Measurements from ENCODE around the gene TALDO1.
"Not testable (repeated sequence)": the region's sequence is repeated elsewhere in the genome, so short reads cannot be mapped to it uniquely, and the experiment has no call there.

The TALDO1 gene

DNA sequence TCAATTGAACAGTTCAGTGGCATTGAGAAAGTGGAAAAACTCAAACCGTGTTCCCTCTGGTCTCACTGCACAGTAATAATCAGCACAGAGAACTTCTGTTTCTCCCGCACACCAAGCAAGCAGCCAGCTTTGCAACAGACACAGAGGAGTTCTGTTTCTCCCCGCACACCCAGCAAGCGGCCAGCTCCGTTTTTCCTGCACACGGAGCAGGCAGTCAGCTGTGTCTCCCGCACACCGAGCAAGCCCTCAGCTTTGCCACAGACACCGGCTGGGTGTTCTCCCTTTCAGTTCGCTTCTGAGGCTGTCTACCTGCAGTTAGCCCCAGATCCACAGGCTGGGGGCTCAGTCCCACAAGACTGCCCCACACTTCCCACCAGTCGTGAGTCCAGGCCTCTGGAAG lies 9.9 kb upstream of the TALDO1 start:
- no peak for DNase-seq (ENCODE audit: low spot score)

DNA sequence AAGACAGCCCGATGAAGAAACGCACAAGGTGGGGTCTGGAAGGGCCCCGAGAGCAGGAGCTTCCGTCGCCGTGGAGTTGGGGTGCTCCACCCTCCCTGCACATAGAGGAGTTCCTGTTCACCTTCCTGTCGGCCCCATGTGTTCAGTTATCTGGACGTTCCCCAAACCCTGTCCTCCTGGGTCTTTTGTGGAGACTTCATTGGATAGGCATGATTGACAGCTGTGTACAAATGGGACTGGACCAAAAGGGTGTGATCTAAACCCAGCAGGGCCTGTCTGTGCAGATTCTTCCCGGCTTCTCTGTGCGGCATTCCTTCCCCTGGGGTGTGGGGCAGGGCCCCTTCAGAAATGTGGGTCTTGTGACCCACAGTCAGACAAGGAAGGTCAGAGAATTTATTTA lies 9.4 kb upstream of the TALDO1 start:
- not testable (repeated sequence) for DNase-seq (ENCODE audit: low spot score)

DNA sequence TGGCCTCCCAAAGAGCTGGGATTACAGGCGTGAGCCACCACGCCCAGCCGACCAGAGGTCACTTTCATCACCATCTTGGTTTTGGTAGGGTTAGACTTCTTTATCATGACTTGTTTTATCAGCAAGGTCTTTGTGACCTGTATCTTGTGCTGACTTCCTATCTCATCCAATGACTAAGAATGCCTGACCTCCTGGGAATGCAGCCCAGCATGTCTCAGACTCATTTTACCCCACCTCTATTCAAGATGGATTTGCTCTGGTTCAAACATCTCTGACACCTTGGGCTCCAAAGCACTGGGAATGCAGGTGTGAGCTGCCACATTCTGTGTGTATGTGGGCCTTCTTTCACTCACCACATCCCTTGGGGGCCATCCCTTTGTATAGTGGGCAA lies 5.1 kb upstream of the TALDO1 start:
- DNase-seq (ENCODE audit: low spot score): no peak

DNA sequence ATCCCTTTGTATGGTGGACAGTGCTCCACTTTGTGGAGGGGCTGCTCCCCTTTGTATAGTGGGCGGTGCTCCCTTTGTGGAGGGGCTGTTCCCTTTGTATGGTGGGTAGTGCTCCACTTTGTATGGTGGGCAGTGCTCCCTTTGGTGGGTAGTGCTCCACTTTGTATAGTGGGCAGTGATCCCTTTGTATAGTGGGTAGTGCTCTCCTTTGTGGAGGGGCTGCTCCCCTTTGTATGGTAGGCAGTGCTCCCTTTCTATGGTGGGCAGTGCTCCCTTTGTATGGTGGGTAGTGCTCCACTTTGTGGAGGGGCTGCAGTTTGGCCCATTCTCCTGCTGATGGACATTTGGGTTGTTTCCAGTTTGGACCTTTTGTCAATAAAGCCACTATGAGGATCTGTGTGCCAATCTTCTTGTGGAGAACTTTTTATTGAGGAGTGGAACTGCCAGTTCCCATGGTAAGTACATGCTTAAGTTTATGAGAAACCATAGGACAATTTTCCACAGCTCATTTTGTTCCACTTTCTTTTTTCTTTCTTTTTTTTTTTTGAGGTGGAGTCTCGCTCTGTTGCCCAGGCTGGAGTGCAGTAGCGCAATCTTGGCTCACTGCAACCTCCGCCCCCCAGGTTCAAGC lies 4.6 kb upstream of the TALDO1 start:
- no peak for DNase-seq (ENCODE audit: low spot score)

DNA sequence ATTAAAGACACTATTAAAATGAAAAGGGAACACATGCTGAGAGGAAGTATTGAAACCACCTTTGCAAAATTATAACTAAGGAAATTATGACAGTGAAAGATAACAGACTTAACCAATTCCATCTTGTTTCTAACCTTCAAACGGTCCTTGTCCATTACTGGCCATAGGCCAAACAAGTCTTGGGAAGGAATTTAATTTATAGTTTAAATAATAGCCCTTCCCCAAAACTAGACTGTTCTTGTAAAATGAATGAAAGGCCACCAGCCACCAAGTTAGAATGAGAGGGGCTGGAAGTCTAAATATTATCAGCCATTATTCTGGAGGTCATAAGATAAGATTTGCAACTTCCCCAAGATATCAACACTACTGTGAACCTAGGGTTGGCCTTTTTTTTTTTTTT lies 1.8 kb upstream of the TALDO1 start:
- no peak for DNase-seq (ENCODE audit: low spot score)

DNA sequence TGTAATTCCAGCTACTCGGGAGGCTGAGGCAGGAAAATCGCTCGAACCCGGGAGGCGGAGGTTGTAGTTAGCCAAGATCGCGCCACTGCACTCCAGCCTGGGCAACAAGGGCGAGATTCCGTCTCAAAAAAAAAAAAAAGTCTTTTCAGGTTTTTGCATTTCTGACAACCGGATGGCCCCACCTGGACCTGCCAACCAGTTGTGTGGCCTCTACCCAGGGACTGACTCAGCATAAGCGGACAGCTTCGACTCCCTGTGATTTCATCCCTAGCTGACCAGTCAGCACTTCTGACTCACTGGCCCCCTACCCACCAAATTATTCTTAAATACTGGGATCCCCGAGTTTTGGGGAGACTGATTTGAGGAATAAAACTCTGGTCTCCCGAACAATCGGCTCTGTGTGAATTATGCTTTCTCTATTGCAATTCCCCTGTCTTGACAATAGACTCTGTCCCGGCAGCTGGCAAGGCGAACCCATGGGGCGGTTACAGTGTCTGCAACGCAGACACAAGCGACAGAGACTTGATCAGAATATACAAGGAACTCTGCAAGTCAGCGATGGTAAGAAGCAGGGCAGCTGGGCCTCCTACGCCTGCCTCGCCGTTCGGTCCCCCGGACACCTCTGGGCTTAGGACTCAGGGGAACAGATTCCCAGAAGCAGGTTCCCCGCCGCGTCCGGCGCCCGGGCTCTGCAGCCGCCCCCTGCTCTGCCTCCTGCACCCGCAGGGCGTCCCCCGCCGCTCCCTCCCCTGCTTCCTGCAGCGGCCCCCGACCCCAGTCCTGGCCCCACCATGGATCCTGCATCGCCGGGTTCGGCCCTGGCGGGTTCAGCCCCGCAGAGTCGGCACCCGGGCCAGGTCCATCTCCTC lies 741 bp upstream of the TALDO1 start:
- no peak for DNase-seq (ENCODE audit: low spot score)

DNA sequence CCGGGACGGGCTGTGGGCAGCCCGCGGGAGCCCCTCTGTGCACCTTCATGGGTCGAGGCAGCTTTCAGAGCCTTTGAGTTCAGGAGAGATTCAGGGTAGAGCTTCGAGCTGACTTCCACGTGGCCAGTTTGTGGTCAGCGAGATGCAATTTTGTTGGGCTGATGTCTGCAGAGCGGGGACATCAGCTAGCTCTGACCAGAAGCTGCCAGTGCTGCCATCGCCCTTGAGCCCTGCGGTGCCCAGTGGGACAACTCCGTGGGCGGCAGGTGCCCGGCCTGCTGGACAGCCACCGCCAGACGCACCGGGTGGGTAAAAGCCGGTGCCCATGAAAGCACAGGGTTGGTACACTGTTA lies 719 bp downstream of the TALDO1 start:
- DNase-seq (ENCODE audit: low spot score): no peak

DNA sequence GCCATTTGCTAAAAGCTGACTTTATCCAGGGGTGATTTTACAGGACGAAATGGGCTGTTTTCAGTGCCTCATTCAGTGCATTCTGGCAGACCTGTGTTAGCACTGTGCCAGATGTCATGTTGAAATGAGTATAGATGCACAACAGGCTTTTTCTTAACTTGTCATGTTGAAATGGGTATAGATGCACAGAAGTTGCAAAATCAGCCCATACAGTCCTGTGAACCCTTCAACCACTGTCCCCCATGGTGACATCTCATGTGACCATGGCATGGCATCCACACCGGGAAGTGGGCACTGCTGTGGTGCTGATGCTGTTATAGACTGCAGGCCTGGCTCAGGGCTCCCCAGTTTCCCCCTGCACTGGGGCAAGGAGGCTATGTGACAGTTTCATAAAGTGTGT lies 2.5 kb downstream of the TALDO1 start:
- no peak for DNase-seq (ENCODE audit: low spot score)

DNA sequence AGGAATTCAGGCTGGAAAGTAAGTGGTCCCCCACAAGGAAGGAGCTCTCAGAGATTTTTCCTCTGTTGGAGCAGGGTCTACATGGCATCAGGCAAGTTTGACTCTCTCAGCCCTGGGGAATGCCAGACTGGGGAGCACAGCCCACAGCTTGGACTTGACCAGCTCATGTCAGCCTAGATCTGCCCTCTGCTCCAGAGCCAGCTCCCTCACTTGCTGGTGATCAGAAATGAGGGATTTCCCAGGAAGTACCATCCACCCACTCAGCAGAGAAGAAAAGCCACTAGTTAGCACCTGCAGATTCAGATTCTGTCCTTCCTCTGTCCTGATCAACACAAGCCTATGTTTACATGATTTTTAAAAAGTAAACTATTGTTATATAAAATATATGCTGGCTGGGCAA lies 13.0 kb downstream of the TALDO1 start:
- DNase-seq (ENCODE audit: low spot score): no peak

DNA sequence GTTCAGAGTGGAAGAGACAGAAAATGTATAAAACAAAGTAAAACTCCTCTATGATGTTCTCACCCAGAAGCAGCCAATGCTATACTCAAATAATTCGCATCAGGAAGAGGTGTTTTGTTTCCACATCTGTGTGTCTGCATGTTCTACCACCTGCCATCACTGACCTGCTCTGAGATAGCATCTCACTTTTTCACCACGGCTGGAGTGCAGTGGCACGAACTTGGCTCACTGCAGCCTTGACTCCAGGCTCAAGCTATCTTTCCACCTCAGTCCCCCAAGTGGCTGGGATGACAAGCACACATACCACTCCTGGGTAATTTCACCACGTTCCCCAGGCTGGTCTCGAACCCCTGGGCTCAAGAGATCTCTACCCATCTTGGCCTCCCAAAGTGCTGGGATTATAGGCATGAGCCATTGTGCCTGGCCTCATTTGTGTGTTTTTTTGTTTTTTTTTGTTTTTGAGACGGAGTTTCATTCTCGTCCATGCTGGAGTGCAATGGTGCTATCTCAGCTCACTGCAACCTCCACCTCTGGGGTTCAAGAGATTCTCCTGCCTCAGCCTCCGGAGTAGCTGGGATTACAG lies 14.4 kb downstream of the TALDO1 start:
- DNase-seq (ENCODE audit: low spot score): no peak

DNA sequence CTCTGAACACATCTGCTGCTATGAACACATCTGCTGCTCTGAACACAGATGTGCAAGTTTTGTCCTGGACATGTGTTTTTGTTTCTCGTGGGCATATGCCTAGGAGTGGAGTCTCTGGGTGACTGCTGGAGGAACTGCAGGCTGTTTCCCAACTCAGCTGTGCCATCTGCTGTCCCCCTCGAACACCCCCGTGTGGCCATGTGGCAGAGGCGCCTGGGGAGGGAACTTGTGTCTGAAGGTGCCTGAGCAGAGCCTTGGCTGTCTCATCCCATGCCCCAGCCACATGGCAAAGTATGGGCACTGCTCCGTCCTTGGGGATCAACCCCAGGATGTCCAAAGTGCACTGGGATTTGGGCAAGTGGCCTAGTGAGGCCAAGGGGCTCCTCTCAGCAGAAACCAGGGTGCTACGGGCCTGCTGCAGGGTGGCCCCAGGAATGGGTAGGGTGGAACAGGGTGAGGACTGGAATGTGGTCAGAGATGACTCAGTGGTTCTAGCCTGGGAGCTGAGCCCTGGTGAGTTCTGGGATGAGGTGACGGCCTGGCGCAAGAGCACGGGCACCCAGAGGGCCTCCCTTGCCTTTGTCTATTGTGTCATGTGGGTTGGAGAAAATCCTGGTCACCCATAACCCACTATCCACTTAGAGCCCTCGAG lies 15.3 kb downstream of the TALDO1 start:
- no peak for DNase-seq (ENCODE audit: low spot score)

DNA sequence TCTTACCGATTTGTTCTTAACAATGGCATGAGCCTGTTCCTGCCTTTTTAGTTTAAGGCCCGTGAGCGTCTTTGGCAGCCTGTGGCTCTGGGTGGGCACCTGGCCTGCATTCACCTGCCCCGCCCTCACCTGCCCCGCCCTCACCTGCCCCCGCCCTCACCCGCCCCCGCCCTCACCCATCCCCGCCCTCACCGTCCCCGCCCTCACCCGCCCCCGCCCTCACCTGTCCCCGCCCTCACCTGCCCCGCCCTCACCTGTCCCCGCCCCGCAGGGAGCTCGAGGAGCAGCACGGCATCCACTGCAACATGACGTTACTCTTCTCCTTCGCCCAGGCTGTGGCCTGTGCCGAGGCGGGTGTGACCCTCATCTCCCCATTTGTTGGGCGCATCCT lies 15.8 kb downstream of the TALDO1 start:
- DNase-seq (ENCODE audit: low spot score): no peak

DNA sequence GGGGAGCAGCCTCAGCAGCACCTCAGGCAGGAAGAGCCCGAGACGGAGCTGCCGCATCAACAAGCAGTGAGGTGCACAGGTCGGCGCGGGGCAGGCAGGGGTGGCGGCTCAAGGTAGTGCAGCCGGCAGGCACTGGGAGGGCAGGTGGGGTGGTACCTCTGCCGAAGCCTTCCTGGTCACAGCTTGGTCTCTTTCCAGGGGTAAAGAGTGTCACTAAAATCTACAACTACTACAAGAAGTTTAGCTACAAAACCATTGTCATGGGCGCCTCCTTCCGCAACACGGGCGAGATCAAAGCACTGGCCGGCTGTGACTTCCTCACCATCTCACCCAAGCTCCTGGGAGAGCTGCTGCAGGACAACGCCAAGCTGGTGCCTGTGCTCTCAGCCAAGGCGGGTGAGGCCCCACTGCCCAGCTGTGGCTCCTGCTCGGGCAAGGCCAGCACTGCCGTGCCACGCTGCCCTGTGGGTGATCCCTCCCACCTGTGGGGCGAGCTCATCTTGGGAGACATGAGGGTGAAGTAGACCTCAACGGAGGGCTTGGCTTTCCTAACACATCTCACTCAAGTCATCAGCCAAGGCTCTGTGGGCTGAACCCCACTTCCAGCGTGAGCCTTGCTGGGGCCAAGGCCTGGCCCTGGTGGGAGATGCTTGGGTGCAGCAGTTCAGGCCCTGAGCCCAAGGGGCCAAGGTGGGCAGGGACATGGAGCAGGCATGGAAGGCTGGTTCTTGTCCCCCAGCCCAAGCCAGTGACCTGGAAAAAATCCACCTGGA lies 16.5 kb downstream of the TALDO1 start:
- no peak for DNase-seq (ENCODE audit: low spot score)

DNA sequence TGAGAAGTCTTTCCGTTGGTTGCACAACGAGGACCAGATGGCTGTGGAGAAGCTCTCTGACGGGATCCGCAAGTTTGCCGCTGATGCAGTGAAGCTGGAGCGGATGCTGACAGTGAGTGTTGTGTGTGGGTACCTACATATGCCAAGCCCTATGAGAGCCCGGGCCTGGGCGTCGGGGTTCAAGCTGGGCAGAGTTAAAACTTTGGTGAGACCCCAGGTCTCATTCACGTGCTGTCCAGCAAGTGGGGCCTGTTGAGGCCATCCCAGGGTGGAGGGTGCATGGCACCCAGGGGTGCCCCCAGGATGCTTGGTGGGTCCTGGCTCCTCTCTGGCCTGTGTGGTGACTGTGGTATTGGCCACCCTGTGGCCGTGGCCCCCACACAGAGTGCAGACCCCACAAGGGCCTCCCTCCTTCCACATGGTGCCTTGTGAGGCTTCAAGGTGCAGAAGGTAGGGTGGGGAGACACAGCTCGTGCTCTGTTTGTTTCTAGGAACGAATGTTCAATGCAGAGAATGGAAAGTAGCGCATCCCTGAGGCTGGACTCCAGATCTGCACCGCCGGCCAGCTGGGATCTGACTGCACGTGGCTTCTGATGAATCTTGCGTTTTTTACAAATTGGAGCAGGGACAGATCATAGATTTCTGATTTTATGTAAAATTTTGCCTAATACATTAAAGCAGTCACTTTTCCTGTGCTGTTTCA lies 17.2 kb downstream of the TALDO1 start:
- DNase-seq (ENCODE audit: low spot score): no peak

DNA sequence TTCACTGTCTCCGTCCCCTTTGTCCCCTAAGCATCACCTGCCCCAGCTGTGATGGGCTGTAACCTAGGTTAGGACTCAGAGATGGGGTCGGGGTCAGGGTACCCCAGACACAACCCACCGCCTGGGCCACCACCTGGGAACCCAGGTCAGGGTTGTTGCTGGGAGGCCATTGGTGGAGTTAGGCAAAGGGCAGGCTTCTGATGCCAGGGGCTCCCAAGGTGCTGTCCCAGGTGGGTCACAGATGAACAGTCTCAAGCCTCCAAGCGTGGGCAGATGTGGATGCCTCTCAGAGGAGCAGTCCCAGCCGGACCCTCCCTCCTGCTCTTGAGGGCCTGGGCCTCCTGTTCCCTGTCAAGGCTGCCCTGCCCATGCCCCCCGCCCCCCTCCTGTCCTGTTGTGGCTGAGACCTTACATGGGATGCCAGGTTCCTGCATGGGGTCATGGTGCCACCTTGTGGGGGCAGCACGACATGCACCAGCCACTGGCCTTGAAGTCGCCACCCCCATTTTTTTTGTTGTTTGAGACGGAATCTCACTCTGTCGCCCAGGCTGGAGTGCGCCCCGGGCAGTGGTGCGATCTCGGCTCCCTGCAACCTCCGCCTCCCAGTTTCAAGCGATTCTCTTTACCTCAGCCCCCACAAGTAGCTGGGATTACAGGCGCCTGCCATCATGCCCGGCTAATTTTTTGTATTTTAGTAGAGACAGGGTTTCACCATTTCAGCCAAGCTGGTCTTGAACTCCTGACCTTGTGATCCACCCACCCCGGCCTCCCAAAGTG lies 17.9 kb downstream of the TALDO1 start:
- DNase-seq (ENCODE audit: low spot score): no peak

DNA sequence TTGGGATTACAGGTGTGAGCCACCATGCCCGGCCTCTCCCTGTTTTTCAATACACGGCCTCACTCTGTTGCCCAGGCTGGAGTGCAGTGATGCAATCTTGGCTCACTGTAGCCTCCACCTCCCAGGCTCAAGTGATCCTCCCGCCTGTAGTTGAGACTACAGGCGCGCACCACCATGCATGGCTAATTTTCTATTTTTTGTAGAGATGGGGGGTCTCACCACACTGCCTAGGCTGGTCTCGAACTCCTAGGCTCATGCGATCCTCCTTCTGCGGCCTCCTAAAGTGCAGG lies 18.5 kb downstream of the TALDO1 start:
- no peak for DNase-seq (ENCODE audit: low spot score)

DNA sequence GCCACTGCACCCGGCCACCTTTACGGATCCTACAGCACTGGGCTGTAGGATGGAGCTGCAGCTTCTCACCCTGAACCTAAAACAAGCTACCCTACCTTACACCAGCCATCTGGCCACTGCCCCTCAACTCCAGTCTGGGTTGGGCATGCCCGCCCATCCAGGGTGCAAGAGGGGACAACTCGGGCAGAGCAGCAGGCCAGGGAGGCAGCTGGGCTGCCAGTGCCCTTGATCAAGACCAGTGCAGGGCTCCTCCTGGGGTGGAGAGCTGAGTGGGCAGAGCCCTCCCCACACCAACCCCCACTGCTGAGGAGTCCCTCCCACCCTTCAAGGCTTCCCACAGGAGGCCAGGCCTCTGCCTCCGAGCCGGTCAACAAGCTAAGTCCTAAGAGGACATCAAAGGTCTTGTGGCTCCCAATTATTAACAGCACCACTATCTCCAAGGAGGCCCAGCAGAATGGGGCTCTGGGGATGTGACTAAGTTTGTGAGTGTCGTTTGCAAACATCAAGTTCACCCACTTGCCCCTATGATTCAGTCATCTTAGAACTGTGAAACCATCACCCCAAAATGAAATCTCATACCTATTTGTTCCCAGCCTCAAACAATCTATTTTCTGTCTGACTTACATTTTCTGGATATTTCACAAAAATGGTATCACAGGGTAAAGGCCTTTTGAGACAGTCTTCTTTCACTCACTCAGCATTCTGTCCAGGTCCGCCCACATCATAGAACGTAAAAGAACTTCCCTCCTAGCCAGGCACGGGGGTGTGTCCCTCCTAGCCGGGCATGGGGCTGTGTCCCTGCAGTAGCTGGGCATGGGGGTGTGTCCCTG lies 19.1 kb downstream of the TALDO1 start:
- no peak for DNase-seq (ENCODE audit: low spot score)

DNA sequence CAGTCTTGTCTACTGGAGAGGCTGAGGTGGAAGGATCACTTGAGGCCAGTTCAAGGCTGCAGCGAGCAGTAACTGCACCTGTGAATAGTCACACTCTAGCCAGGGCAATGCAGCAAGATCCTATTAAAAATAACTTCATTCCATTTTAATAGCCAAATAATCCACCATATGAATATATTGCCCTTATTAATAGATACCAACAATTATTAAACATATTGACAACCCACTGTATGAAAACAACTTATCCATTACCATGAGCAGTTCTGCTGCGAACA lies 19.6 kb downstream of the TALDO1 start:
- DNase-seq (ENCODE audit: low spot score): no peak

DNA sequence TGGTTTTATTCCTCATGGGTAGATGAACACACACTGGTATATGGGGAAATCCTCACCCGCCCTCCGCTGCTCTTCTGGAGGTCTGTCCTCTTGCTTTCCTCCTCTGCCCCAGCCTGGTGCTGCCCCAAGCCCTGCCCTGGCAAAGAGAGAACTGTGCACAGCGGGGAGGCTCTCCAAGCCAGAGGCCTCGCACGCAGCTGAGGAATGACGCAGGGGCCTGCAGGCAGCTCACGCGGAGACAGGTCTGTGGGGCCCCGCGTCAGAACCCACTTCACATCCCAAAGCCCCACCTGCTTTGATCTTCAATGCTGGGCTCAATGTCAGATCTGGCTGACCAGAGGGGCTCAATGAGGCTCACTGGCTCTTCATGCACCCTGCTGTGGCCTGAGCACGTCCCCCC lies 20.0 kb downstream of the TALDO1 start:
- no peak for DNase-seq (ENCODE audit: low spot score)

DNA sequence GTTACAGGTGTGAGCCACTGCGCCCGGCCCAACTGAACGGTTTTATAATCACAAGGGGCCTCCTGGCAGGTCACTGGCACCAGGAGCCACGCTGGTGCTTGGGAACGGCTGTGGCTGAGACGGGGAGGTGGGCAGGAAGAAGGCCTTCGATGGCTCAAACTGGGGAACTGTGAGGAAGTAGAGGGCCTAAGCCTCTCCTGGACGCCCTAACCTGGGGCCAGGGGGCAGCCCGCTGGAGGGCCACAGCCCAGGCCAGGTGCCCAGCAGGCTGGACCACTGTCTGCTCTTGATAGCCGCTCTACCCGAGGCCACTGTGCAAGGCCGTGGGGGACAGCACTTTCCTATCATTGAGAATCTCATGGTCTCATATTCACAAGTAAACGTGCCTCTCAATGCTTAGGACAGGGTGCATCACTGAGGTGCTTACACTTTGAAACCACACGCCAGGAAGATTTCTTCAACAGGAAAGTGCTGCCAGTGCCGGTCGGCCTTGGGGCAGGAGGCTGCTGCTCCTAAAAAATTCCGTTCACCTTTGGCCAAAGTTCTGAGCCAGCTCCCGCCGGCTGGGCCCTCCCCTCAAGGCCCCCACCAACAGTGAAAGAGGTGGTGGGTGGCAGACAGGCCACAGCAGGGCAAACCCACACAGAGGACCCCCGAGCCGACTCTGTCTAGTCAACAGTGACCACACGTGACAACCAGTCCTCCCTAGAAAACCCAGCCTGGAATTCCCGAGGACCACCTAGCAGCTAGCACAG lies 22.8 kb downstream of the TALDO1 start:
- no peak for DNase-seq (ENCODE audit: low spot score)
